A172 (cell line): Measurements from ENCODE around the gene CHSY3. TPM values are rescaled to one million over a fixed set of nuclear protein-coding genes. Genes with fewer than 3 reads are reported as not detected.

Source experiments
- DNase-seq: peaks from one replicate; pipeline ENCODE4 v3.0.0-alpha.2; 2015; ENCODE audit warnings: low spot score
- total RNA-seq: library from RNA; depleted of rRNA; stranded (reverse); fragments of >200 nt; shearing (Covaris generic); gene quantifications from 2 replicates; pipeline ENCODE4 v1.2.3, GENCODE V29; 2014

Gene CHSY3
- total RNA-seq, 1 experiment from 2014 or later = 2.4 TPM

GRCh38 chr5:130024006-130024405, 119.7 kb downstream of the CHSY3 start:
- DNase-seq = no peak

GRCh38 chr5:130025511-130025910, 121.2 kb downstream of the CHSY3 start:
- no peak for DNase-seq

GRCh38 chr5:130032807-130033206, 128.5 kb downstream of the CHSY3 start:
- no peak for DNase-seq

- DNase-seq = no peak
Observed at GRCh38 chr5:130034566-130035210, 130.4 kb downstream of the CHSY3 start.

GRCh38 chr5:130035388-130035787, 131.1 kb downstream of the CHSY3 start:
- DNase-seq = no peak

GRCh38 chr5:130037905-130038304, 133.6 kb downstream of the CHSY3 start:
- no peak for DNase-seq

GRCh38 chr5:130043834-130044233, 139.6 kb downstream of the CHSY3 start:
- DNase-seq = no peak

GRCh38 chr5:130045334-130045733, 141.1 kb downstream of the CHSY3 start:
- no peak for DNase-seq

GRCh38 chr5:130050585-130050984, 146.3 kb downstream of the CHSY3 start:
- DNase-seq = no peak

- no peak for DNase-seq
Observed at GRCh38 chr5:130052752-130053151, 148.5 kb downstream of the CHSY3 start.

GRCh38 chr5:130055572-130055971, 151.3 kb downstream of the CHSY3 start:
- no peak for DNase-seq

- DNase-seq = no peak
Observed at GRCh38 chr5:130061746-130062145, 157.5 kb downstream of the CHSY3 start.

- DNase-seq = no peak
Observed at GRCh38 chr5:130063603-130064002, 159.3 kb downstream of the CHSY3 start.

- no peak for DNase-seq
Observed at GRCh38 chr5:130064484-130064883, 160.2 kb downstream of the CHSY3 start.

GRCh38 chr5:130065617-130066016, 161.4 kb downstream of the CHSY3 start:
- no peak for DNase-seq

- DNase-seq = no peak
Observed at GRCh38 chr5:130066644-130067043, 162.4 kb downstream of the CHSY3 start.

GRCh38 chr5:130067364-130067763, 163.1 kb downstream of the CHSY3 start:
- DNase-seq = no peak

GRCh38 chr5:130068101-130068500, 163.8 kb downstream of the CHSY3 start:
- no peak for DNase-seq

- no peak for DNase-seq
Observed at GRCh38 chr5:130068988-130069387, 164.7 kb downstream of the CHSY3 start.

- DNase-seq = no peak
Observed at GRCh38 chr5:130074820-130075219, 170.6 kb downstream of the CHSY3 start.

GRCh38 chr5:130077007-130077406, 172.7 kb downstream of the CHSY3 start:
- no peak for DNase-seq

GRCh38 chr5:130078661-130079060, 174.4 kb downstream of the CHSY3 start:
- DNase-seq = no peak

- no peak for DNase-seq
Observed at GRCh38 chr5:130090569-130091270, 186.5 kb downstream of the CHSY3 start.

GRCh38 chr5:130092991-130093390, 188.7 kb downstream of the CHSY3 start:
- no peak for DNase-seq
